Tibial artery (tissue), 4 donors: ENCODE results near the gene NABP2.
"Not testable (repeated sequence)": the region's sequence is repeated elsewhere in the genome, so short reads cannot be mapped to it uniquely, and the experiment has no call there.

Source experiments
- DNase-seq, 2 donors: peaks; one replicate each; pipeline ENCODE4 v3.0.0-alpha.2; 2019
- H3K27ac ChIP-seq, 2 donors: fragments of 200-600 bp; sonication (generic) in 1 of 2; 1 replicate in 1 of 2; 2 replicates in 1 of 2; pipeline ENCODE4 v1.5.1; 2018 to 2019; ENCODE audit warnings: mild to moderate bottlenecking in 1 of 2
- H3K27me3 ChIP-seq, 2 donors: fragments of 200-600 bp; sonication (generic) in 1 of 2; one replicate each; pipeline versions ENCODE4 v1.5.1 to v1.6.0; 2016 to 2019
- H3K36me3 ChIP-seq, 3 donors: fragments of 200-600 bp; sonication (generic) in 2 of 3; one replicate each; pipeline ENCODE4 v1.5.1; 2016 to 2019; ENCODE audit warnings: mild to moderate bottlenecking in 2 of 3
- H3K4me1 ChIP-seq, 4 donors: fragments of 200-600 bp; sonication (generic) in 2 of 4; 1 replicate in 3 of 4; 2 replicates in 1 of 4; pipeline ENCODE4 v1.5.1; 2016 to 2019
- H3K4me3 ChIP-seq, 2 donors: fragments of 200-600 bp; sonication (generic) in 1 of 2; 1 replicate in 1 of 2; 2 replicates in 1 of 2; pipeline ENCODE4 v1.5.1; 2018 to 2019; ENCODE audit warnings: mild to moderate bottlenecking in 2 of 2
- H3K9me3 ChIP-seq, 3 donors: fragments of 200-600 bp; sonication (generic) in 1 of 3; one replicate each; pipeline ENCODE4 v1.5.1; 2016 to 2019
- CTCF ChIP-seq, 2 experiments: fragments of 200-600 bp in 1 of 2; fragments of 450-650 bp in 1 of 2; IDR thresholded peaks; one replicate each; pipeline ENCODE4 v1.5.1; 2017 to 2019; ENCODE audit warnings: antibody characterized with exemption in 2 of 2, mild to moderate bottlenecking in 1 of 2, moderate library complexity in 1 of 2
- intact Hi-C: fragments of 100-400 bp; cut with DNase I; formaldehyde crosslinking; loops from one replicate; pipeline ENCODE4 v1.15.0; 2023; ENCODE audit warnings: low total_unique reads

NABP2 gene

GRCh38 chr12:56267443-56268071, 43.4 kb downstream of the NABP2 start:
- intact Hi-C loops, result no loop called here
- Histone ChIP-seq H3K36me3 (peaks cover 3 to 32% (median 9%) of the 10 kb centered on the region in 3 donors), H3K27ac (peak overlapping the region; percentile 83 to 92), H3K4me3 (peak overlapping the region; percentile 59 to 73), H3K27me3 (no peaks in the 10 kb centered on the region), H3K9me3 (no peaks in the 10 kb centered on the region), H3K4me1 (peaks cover 0 to 34% (median 19%) of the 10 kb centered on the region in 4 donors)
- no peak for DNase-seq
- TF ChIP-seq CTCF (IDR thresholded peaks at IDR 0.05), result no peak

DNA sequence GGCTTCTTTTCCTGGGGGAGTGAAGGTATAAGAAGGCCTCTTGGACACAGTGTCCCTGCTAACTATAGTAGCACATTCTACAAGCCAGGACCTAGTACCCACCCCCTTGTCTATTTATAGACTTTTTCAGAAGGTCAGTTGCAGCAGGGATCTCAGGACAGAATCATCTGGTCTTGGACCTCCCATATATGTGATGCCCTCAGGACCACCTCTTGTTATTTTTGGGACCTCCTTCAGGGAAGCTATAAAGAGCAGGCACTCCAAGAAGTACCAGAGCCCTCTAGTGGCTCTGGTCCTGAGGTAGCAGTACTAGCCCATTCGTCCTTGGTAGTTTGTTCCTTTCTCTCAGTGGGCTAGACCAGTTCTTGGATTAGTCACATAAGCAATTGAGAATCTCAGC, 46.9 kb downstream of the NABP2 start:
- TF ChIP-seq CTCF (IDR thresholded peaks at IDR 0.05), result peak; percentile 35 to 39
- no peaks in the 10 kb centered on the region for H3K9me3 ChIP-seq
- H3K36me3 ChIP-seq, result peaks cover 36 to 66% (median 43%) of the 10 kb centered on the region in 3 donors
- no peak overlapping the region for H3K4me3 ChIP-seq
- H3K4me1 ChIP-seq, result peaks cover 0 to 31% (median 17%) of the 10 kb centered on the region in 4 donors
- no peak for DNase-seq
- intact Hi-C loops, result no loop called here
- H3K27ac ChIP-seq, result peak overlapping the region; percentile 61 to 75
- H3K27me3 ChIP-seq, result no peaks in the 10 kb centered on the region

DNA sequence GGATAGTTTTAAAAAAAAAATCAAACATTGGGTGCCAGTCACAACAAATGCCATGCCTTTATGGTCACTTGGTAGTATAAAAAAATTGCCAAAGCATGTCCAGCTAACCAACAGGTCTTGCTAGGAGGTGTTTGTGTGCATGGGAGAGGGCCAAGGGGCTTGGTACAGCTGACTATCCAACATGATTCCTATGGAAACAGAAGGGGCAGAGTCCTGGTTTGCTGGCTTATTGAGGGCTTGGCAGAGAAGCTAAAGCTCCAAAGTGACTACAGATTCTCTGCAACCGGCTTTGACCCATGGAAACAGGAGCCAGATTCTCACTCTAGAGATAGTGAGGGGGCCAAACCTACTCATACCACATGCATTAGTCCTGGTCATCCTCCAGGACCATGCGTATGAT, 48.3 kb downstream of the NABP2 start:
- peak overlapping the region in 1 of 2 donors; percentile 75 for H3K27ac ChIP-seq
- H3K4me1 ChIP-seq, result peaks cover 0 to 24% (median 12%) of the 10 kb centered on the region in 4 donors
- intact Hi-C loops, H3K27me3 ChIP-seq, DNase-seq, H3K4me3 ChIP-seq, H3K9me3 ChIP-seq: not testable (repeated sequence)
- peaks cover 48 to 81% (median 55%) of the 10 kb centered on the region in 3 donors for H3K36me3 ChIP-seq

- no peak overlapping the region for H3K27ac ChIP-seq
- no peak for DNase-seq
- H3K9me3 ChIP-seq, result no peaks in the 10 kb centered on the region
- H3K27me3 ChIP-seq, result no peaks in the 10 kb centered on the region
- H3K4me1 ChIP-seq, result peaks cover 0 to 18% (median 6%) of the 10 kb centered on the region in 4 donors
- peaks cover 65 to 99% (median 68%) of the 10 kb centered on the region in 3 donors for H3K36me3 ChIP-seq
- intact Hi-C loops, result no loop called here
- TF ChIP-seq CTCF (IDR thresholded peaks at IDR 0.05), result no peak
- H3K4me3 ChIP-seq, result no peak overlapping the region
Observed at GRCh38 chr12:56274299-56274698, 50.2 kb downstream of the NABP2 start.

- Histone ChIP-seq H3K27ac (no peak overlapping the region), H3K27me3 (no peaks in the 10 kb centered on the region), H3K4me3 (no peak overlapping the region), H3K9me3 (no peaks in the 10 kb centered on the region), H3K4me1 (no peaks in the 10 kb centered on the region), H3K36me3 (peaks cover 90 to 100% (median 97%) of the 10 kb centered on the region in 3 donors)
- no peak for DNase-seq
- no peak for TF ChIP-seq CTCF (IDR thresholded peaks at IDR 0.05)
- intact Hi-C loops, result no loop called here
Observed at GRCh38 chr12:56278905-56279304, 54.8 kb downstream of the NABP2 start.
